BLaER1 (cell line): ENCODE results near the gene EXOC1L.
"Not testable (repeated sequence)": the region's sequence is repeated elsewhere in the genome, so short reads cannot be mapped to it uniquely, and the experiment has no call there.

Experiments
- H3K27ac ChIP-seq: shearing (Covaris generic); formaldehyde crosslinking; 2 replicates; pipeline ENCODE4 v1.8.1; 2022
- H3K27me3 ChIP-seq: shearing (Covaris generic); formaldehyde crosslinking; 2 replicates; pipeline ENCODE4 v1.8.1; 2022
- H3K36me3 ChIP-seq: shearing (Covaris generic); formaldehyde crosslinking; 2 replicates; pipeline ENCODE4 v1.8.1; 2022
- H3K4me1 ChIP-seq: shearing (Covaris generic); formaldehyde crosslinking; 2 replicates; pipeline ENCODE4 v1.8.1; 2022
- H3K4me2 ChIP-seq: shearing (Covaris generic); formaldehyde crosslinking; 2 replicates; pipeline ENCODE4 v1.8.1; 2022
- H3K4me3 ChIP-seq: shearing (Covaris generic); formaldehyde crosslinking; 2 replicates; pipeline ENCODE4 v1.8.1; 2022
- H3K9ac ChIP-seq: shearing (Covaris generic); formaldehyde crosslinking; 2 replicates; pipeline ENCODE4 v1.8.1; 2022
- H3K9me3 ChIP-seq: shearing (Covaris generic); formaldehyde crosslinking; 2 replicates; pipeline ENCODE4 v1.8.1; 2022
- H4K20me1 ChIP-seq: shearing (Covaris generic); formaldehyde crosslinking; 2 replicates; pipeline ENCODE4 v1.8.1; 2022
- Cebpa-rat ChIP-seq: shearing (Covaris generic); IDR thresholded peaks from 2 replicates; pipeline ENCODE4 v1.8.1; 2022

EXOC1L gene

DNA sequence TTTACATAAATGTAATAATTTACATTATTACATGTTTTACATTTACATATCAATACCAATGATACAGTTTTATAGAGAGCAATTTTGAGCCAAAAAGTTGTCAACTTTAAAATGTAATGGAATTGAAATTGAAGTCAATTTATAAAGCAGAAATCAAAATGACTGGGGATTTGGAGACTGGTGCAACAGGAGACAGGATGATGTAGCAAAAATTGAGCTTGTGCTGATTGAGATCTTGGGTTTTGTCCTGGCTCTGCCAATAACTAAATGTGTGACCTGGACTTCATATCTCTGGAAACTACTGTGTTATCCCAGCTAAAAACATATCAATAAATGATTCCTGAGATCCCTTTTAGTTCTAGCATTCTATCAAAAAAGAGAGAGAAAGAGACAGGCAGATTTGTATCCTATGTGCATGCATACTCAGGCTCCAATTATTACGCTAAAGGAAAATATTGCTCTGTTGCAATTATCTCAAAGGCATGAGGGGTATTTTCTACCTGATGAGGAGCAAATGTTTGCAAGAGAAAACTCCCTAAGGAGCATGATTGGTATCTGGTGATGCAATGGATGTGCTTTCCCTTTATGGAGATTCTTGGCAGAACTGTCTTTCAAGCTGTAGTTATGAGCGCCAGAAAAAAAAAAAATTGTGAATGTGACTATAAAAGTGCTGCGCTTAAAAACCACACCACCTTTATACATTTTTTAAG is 14.7 kb downstream of the EXOC1L start:
- H3K27me3 ChIP-seq: no peaks in the 10 kb centered on the region
- H4K20me1 ChIP-seq: no peaks in the 10 kb centered on the region
- TF ChIP-seq Cebpa-rat: no peak
- H3K9me3 ChIP-seq: peaks cover 13% of the 10 kb centered on the region
- no peak overlapping the region for H3K4me2 ChIP-seq
- H3K36me3 ChIP-seq: no peaks in the 10 kb centered on the region
- no peak overlapping the region for H3K9ac ChIP-seq
- no peak overlapping the region for H3K4me3 ChIP-seq
- H3K27ac ChIP-seq: no peak overlapping the region
- no peaks in the 10 kb centered on the region for H3K4me1 ChIP-seq

DNA sequence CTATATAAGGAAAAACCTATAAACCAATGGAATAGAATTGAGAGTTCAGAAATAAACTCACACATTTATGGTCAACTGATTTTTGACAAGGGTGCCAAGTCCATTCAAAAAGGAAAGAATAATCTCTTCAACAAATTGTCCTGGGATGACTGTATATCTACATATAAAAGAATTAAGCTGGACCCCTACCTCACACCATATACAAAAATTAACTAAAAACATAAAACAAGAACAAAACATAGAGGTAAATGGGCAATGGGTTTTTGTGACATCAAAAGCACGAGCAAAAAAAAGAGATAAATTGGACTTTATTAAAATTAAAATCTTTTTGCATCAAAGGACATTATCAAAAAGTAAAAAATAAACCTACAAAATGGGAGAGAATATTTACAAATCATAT is 18.3 kb downstream of the EXOC1L start:
- no peak overlapping the region for H3K9ac ChIP-seq
- peaks cover 13% of the 10 kb centered on the region for H3K9me3 ChIP-seq
- no peaks in the 10 kb centered on the region for H4K20me1 ChIP-seq
- H3K4me3 ChIP-seq: no peak overlapping the region
- H3K27ac ChIP-seq: no peak overlapping the region
- no peaks in the 10 kb centered on the region for H3K27me3 ChIP-seq
- TF ChIP-seq Cebpa-rat: no peak
- no peaks in the 10 kb centered on the region for H3K4me1 ChIP-seq
- H3K36me3 ChIP-seq: no peaks in the 10 kb centered on the region
- H3K4me2 ChIP-seq: no peak overlapping the region

DNA sequence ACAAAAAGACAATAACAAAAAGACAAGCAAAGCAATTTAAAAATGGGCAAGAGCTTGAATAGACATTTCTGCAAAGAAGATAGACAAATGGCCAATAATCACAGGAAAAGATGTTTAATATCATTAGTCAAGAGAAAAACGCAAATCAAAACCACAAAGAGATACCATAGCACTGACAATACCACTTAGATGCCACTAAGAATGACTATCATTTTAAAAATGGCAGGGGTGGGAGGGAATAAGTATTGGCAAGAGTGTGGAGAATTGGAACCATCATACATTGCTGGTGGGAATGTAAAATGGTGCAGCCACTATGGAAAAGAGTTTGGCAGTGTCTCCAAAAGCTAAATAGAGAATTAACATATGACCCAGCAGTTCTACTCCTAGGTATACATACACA is 18.8 kb downstream of the EXOC1L start:
- H3K9ac ChIP-seq: no peak overlapping the region
- H3K4me1 ChIP-seq: no peaks in the 10 kb centered on the region
- no peak overlapping the region for H3K27ac ChIP-seq
- no peak for TF ChIP-seq Cebpa-rat
- no peaks in the 10 kb centered on the region for H3K36me3 ChIP-seq
- H3K9me3 ChIP-seq: peaks cover 13% of the 10 kb centered on the region
- H4K20me1 ChIP-seq: no peaks in the 10 kb centered on the region
- no peaks in the 10 kb centered on the region for H3K27me3 ChIP-seq
- no peak overlapping the region for H3K4me3 ChIP-seq
- H3K4me2 ChIP-seq: no peak overlapping the region

DNA sequence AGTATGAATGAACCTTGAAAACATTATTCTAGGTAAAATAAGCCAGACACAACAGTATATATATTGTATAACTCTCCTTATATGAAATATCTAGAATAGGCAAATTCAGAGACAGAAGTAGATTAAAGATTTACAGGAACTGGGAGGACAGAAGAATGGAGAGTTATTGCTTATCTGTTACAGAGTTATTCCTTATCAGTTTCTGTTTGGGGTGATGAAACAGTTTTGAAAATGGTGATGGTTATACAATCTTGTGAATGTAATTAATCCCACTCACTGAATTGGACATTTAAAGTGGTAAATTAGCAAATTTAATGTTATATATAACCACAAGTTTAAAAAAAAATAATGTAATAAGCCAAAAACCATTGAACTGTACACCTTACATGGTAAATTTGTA is 19.4 kb downstream of the EXOC1L start:
- Histone ChIP-seq H3K27ac (no peak overlapping the region), H4K20me1 (no peaks in the 10 kb centered on the region), H3K4me1 (no peaks in the 10 kb centered on the region), H3K9ac (no peak overlapping the region), H3K36me3 (no peaks in the 10 kb centered on the region), H3K27me3 (no peaks in the 10 kb centered on the region), H3K4me3 (no peak overlapping the region), H3K9me3 (peaks cover 13% of the 10 kb centered on the region), H3K4me2 (no peak overlapping the region)
- no peak for TF ChIP-seq Cebpa-rat

DNA sequence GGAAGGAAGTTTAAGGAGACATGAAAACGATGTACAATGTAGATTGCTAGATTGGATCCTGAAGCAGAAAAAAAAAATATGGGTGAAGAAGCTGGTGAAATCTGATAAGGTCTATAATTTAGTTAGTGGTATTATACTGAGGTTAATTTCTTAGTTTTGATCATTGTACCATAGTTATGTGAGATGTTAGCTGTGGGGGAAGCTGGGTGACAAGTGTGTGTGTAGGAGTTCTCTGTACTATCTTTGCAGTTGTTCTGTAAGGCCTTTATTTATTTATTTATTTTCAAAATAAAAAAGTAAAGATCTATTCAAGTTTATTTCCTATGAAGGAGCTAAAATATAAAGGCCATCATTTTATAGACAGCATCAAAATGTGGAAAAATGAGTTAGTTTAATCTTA is 21.4 kb downstream of the EXOC1L start:
- Histone ChIP-seq H3K4me1 (no peaks in the 10 kb centered on the region), H3K9ac (no peak overlapping the region), H3K4me3 (no peak overlapping the region), H3K27me3 (no peaks in the 10 kb centered on the region), H4K20me1 (no peaks in the 10 kb centered on the region), H3K4me2 (no peak overlapping the region), H3K36me3 (no peaks in the 10 kb centered on the region), H3K9me3 (peaks cover 13% of the 10 kb centered on the region), H3K27ac (no peak overlapping the region)
- TF ChIP-seq Cebpa-rat: no peak

DNA sequence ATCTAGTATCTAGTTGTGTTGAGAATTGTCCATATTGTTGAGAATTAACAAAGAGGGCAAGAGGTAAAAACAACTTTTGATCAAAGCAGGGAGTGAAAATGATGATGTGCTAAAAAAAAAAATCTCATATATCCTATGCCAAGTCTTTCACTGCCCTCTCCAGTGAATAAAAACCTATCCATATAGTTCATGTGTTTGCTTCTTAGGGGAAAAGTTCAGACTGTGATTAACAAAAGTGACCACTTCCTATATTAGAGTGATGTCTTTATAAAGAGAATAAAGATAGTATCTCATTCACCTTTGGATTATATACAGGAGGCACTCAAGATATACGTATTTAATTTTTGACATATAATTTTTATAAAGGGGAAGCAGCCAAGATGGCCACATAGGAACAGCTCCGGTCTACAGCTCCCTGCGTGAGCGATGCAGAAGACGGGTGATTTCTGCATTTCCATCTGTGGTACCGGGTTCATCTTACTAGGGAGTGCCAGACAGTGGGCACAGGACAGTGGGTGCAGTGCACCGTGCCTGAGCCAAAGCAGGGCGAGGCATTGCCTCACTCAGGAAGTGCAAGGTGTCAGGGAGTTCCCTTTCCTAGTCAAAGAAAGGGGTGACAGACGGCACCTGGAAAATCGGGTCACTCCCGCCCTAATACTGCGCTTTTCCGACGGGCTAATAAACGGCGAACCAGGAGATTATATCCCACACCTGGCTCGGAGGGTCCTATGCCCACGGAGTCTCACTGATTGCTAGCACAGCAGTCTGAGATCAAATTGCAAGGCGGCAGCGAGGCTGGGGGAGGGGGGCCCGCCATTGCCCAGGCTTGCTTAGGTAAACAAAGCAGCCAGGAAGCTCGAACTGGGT is 22.0 kb downstream of the EXOC1L start:
- H3K27me3 ChIP-seq, H3K9ac ChIP-seq, H3K27ac ChIP-seq, H3K4me1 ChIP-seq, H3K36me3 ChIP-seq, H4K20me1 ChIP-seq, H3K4me2 ChIP-seq, H3K4me3 ChIP-seq: not testable (repeated sequence)
- peaks cover 13% of the 10 kb centered on the region for H3K9me3 ChIP-seq

DNA sequence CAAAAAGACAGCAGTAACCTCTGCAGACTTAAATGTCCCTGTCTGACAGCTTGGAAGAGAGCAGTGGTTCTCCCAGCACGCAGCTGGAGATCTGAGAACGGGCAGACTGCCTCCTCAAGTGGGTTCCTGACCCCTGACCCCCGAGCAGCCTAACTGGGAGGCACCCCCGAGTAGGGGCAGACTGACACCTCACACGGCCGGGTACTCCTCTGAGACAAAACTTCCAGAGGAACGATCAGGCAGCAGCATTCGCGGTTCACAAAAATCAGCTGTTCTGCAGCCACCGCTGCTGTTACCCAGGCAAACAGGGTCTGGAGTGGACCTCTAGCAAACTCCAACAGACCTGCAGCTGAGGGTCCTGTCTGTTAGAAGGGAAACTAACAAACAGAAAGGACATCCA is 22.7 kb downstream of the EXOC1L start:
- H3K4me3 ChIP-seq, H3K27ac ChIP-seq, H3K9ac ChIP-seq, H3K36me3 ChIP-seq, H3K4me2 ChIP-seq, H3K27me3 ChIP-seq, H3K4me1 ChIP-seq, H4K20me1 ChIP-seq: not testable (repeated sequence)
- peaks cover 10% of the 10 kb centered on the region for H3K9me3 ChIP-seq

DNA sequence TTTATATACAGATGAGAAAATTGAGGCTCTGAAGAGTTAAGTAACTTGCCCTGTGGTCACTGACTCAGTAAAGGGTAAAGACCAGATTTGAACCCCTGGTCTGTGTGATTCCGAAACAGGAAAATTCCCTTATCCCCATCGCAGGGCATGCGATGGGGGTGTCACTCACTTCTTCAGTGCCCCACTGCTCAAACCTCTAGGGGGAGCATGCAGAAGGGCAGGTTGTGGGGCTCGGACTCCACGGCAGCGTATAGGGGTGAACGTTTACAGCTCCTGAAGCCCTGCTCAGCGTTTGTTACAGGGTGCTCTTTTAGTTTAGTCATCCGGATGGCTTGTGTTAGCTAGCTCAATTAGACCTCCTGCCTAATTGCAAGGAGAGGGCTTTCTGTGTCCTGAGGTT is 30.1 kb downstream of the EXOC1L start:
- H3K4me1 ChIP-seq: peaks cover 12% of the 10 kb centered on the region
- no peaks in the 10 kb centered on the region for H4K20me1 ChIP-seq
- H3K36me3 ChIP-seq: no peaks in the 10 kb centered on the region
- no peaks in the 10 kb centered on the region for H3K27me3 ChIP-seq
- 0 out of 2 replicates have a peak, but pooled peaks cover 4% of the 10 kb centered on the region for H3K9me3 ChIP-seq
- H3K4me2 ChIP-seq: no peak overlapping the region
- no peak for TF ChIP-seq Cebpa-rat
- no peak overlapping the region for H3K9ac ChIP-seq
- no peak overlapping the region for H3K4me3 ChIP-seq
- no peak overlapping the region for H3K27ac ChIP-seq

DNA sequence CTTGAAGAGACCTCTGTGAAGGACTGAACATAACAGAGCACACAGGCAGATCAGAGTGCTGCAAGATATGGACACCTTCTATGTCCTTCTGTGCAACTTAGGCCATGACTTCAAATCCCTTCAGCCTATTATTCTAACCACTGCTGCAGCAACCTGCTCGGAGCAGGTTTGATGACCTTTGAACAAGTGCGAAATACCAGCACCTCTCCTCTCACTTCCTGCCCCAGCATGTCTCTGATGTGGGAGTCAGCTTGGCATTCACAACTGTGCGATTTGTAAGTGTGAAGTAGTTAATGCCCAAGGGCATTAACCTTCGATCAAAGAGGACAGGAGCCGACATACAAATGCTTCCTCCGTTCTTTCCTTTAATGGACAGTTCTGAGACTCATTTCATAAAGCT is 32.3 kb downstream of the EXOC1L start:
- no peak overlapping the region for H3K9ac ChIP-seq
- 0 out of 2 replicates have a peak, but pooled peaks cover 2% of the 10 kb centered on the region for H3K36me3 ChIP-seq
- no peaks in the 10 kb centered on the region for H4K20me1 ChIP-seq
- H3K4me3 ChIP-seq: no peak overlapping the region
- H3K27ac ChIP-seq: no peak overlapping the region
- no peak overlapping the region for H3K4me2 ChIP-seq
- H3K4me1 ChIP-seq: peaks cover 16% of the 10 kb centered on the region
- no peaks in the 10 kb centered on the region for H3K27me3 ChIP-seq
- peaks cover 7% of the 10 kb centered on the region for H3K9me3 ChIP-seq
- no peak for TF ChIP-seq Cebpa-rat

DNA sequence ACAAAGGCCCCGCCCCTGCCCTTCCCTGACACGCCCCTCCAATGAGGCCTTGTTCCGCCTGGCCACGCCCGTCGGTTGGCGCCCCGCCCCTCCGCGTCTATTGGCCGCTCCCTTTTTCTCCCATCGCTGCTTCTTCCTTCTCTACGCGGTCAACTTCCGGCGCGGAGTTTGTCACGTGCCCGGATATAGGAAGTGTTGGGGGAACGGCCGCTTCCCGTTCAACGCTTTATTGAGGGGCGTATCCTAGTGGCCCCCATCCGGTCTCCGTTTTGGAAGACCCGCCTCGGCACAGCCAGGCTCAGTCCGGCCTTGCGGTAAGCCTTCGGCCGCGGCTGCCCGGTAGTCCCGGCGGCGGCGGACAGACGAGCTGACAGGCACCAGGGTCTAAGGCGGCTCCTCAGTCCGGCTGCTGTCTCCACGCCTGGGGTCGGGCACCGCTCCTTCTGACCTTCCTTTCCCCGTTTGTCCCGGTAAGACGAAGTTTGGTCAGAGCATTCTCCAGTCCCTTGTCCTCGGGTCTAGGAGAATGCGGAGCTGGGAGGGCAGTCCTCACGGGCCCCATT is 34.0 kb downstream of the EXOC1L start, which contains the start of gene EXOC1:
TSS of gene EXOC1 (plus strand) at position 165 of the 563 bp plus-strand sequence. CDS start 4,676 bp downstream, outside the sequence.
- Histone ChIP-seq H3K4me3 (peak within 1 kb of the TSS; percentile 92), H3K36me3 (peaks cover 17% of the 10 kb centered on the region), H3K27ac (peak within 1 kb of the TSS; percentile 91), H3K27me3 (no peaks in the 10 kb centered on the region), H3K4me2 (peak within 1 kb of the TSS; percentile 95), H4K20me1 (no peaks in the 10 kb centered on the region), H3K9ac (peak within 1 kb of the TSS; percentile 92), H3K4me1 (peaks cover 16% of the 10 kb centered on the region), H3K9me3 (peaks cover 16% of the 10 kb centered on the region)
- TF ChIP-seq Cebpa-rat: no peak
